ENCODE data around the gene CNR2.

The CNR2 gene

DNA sequence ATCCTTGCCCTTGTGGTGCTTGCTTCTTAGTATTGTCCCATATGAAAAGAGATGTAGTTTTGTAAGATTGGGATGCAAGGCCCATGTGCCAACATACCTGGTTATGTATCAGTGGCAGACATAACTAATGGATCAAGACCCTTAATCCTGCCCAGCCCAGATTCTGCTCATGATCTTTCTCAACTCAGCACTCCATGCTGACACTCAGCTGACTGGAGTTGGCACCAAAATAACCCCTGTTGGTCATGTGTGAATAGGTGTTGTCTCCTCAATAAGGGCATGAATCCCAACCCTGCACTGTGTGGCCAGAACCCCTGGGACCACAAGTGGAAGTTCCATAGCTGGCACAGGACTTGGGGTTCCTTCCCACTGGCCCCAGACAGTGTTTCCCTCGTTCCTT is 13.9 kb upstream of the CNR2 start:
- H3K27ac Mint-ChIP-seq: no peak overlapping the region
- no peaks in the 10 kb centered on the region for H3K9me3 Mint-ChIP-seq
- no peaks in the 10 kb centered on the region for H3K36me3 Mint-ChIP-seq
- ATAC-seq (no peak), DNase-seq (ENCODE audit: low spot score in 2 of 2) (no peak)
- H3K4me3 Mint-ChIP-seq: no peak overlapping the region
- no peaks in the 10 kb centered on the region for H3K4me1 Mint-ChIP-seq

DNA sequence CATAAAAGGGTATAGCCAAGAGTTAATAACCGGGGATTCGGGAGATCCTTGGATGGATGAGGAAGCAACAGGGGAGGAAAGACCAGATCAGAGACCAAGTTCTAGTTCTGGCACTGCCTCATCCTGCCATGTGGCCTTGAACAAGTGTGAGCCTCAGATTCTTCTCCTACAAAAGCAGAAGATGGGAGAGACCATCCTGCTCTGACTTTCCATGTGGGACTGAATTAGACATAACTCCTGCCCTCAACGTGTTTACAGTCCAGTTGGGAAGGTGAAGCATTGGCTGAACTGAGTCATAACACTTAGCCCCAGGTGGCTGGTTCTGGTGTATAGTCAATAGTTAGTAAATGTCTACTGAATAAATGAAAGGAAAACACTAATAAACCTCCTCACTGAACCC is 12.1 kb upstream of the CNR2 start:
- H3K4me1 Mint-ChIP-seq: no peaks in the 10 kb centered on the region
- no peaks in the 10 kb centered on the region for H3K36me3 Mint-ChIP-seq
- no peak overlapping the region for H3K27ac Mint-ChIP-seq
- H3K9me3 Mint-ChIP-seq: no peaks in the 10 kb centered on the region
- no peak for ATAC-seq
- no peak overlapping the region for H3K4me3 Mint-ChIP-seq
- DNase-seq (ENCODE audit: low spot score in 2 of 2): no peak

DNA sequence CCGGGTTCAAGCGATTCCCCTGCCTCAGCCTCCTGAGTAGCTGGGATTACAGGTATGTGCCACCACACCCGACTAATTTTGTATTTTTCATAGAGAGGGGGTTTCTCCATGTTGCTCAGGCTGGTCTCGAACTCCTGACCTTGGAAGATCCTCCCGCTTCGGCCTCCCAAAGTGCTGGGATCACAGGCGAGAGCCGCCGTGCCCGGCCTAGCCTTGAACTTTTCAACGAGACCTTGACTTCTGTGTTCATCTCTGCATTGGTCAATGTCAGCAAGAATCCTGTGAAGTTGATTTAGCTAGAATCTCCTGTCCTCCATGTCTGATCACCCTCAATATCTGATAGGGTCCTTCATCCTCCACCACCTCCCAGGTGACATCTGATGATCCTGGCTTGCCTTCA is 11.4 kb upstream of the CNR2 start:
- no peak for DNase-seq (ENCODE audit: low spot score in 2 of 2)
- Mint-ChIP-seq H3K4me3 (no peak overlapping the region), H3K36me3 (no peaks in the 10 kb centered on the region), H3K9me3 (no peaks in the 10 kb centered on the region), H3K4me1 (no peaks in the 10 kb centered on the region), H3K27ac (no peak overlapping the region)
- no peak for ATAC-seq

DNA sequence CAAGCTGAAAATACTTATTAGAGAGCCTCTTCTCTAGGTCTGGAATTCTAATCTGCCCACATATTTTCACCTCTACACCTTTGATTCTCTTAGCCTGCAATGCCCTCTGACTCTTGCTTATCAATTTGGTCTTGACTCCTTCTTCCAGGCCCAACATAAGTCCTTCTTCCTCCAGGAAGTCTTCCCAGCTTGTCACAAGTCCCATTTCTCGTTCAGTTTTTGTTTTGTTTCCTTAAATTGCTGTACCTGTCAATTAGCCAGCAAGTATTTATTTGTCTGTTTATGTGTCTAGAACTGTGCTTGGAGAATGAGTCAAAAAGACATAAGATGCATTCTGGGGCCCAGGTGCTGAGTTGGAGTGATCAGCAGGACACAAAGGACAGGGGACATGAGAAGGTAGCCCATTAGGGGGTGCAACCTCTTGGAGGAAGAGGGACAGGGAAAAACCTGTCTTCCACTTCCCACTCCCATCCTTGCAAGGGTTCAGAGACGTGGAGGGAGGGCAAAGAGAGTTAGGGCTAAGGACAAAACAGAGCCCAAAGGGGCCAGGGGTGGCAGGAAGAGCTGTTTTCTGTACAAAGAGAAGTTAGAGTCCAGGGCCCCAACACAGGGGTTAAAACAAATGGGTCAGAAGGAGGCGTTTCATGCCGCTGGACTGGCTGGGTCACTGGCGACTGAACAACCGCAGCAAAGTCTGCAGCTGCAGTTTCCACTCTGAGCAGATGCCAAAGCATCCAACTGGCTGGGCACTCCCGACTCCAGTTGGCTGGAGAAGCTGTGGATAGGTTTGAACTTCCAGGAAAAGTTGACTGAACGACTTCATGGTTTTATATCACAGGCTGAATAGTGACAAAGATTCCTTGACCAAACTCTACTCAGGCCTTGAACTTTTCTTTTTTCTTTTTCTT is 10.7 kb upstream of the CNR2 start:
- no peaks in the 10 kb centered on the region for H3K36me3 Mint-ChIP-seq
- H3K9me3 Mint-ChIP-seq: no peaks in the 10 kb centered on the region
- ATAC-seq (no peak), DNase-seq (ENCODE audit: low spot score in 2 of 2) (no peak)
- H3K27ac Mint-ChIP-seq: no peak overlapping the region
- H3K4me3 Mint-ChIP-seq: no peak overlapping the region
- no peaks in the 10 kb centered on the region for H3K4me1 Mint-ChIP-seq

DNA sequence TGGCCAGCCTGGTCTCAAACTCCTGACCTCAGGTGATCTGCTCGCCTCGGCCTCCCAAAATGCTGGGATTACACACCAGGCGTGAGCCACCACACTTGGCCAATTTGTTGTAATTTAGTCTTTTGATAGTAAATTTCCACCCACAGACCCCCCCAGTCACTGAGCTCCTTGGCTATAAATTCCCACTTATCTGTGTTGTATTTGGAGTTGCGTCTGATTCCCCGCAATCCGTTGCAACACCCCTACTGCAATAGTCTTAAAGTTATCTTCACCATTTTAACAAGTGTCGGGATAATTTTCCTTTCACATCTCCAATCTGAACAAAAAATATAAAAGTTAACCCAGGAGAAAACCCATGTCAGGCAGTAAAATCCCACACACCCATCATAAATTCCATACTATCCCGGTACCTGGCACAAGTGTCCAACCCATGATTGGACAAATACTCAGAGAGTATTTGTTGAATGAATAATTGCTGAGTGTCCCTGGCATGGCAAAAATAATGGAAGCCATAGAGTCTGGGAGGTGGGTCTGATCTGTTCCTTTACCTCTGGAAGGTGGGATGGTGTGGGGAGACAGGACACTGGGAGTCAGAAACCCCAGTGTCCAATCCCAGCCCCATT is 9.3 kb upstream of the CNR2 start:
- ATAC-seq (no peak), DNase-seq (ENCODE audit: low spot score in 2 of 2) (no peak)
- Mint-ChIP-seq H3K36me3 (no peaks in the 10 kb centered on the region), H3K9me3 (no peaks in the 10 kb centered on the region), H3K4me1 (no peaks in the 10 kb centered on the region), H3K27ac (no peak overlapping the region), H3K4me3 (no peak overlapping the region)

DNA sequence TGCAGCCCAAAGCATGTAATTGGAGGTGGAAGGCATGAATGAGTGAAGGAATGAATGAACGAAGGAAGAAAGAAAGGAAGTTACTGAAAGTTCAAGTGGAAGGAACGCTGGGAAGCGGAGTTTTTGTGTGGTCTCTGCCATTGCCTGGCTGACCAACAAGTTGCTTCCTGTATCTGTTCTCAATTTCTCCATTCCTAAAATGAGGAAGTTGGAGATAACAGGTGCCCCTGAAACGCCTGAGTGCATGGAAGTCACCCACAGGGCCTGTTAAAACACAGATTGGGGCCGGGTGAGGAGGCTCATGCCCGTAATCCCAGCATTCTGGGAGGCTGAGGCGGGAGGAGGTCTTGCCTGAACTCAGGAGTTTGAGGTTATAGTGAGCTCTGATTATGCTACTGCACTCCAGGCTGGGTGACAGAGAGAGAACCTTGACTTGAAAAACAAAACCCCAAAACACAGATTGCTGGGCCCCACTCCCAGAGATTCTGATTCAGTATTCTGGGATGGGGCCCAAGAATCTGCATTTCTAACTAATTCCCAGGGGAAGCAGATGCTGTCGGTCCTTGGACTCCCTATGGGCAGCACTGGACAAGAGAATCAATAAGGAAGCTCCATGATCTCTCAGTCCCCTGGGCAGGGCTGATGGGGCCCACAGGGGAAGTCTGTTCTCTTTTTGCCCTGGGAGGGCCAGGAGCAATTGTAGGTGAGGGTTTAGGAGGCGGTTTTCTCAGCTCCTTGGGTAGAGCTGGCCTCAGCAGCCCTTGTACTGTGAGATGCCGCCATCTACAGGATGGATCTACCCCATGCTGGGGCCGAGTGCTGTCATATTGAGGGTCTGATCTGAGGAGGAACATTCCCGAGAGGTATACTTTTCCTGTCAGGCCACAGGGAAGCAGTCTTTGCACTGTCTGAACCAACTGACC is 3.3 kb upstream of the CNR2 start:
- peak overlapping the region; percentile 13 for H3K27ac Mint-ChIP-seq
- peak; percentile 93 for ATAC-seq

DNA sequence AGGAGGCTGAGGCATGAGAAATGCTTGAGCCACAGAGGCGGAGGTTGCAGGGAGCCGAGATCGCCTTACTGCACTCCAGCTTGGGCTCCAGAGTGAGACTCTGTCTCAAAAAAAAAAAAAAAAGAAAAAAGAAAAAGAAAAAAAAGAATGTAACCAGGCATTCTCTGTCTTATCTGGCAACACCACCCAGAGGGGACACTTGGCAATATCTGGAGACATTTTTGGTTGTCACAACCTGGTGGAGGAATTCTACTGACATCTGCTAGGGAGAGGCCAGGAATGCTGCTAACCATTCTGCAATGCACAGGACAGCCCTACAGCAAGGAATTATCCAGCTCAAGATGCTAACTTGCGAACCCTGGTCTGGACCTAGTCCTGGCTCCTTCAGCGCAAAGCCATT is 2.3 kb upstream of the CNR2 start:
- no peak for DNase-seq (ENCODE audit: low spot score in 2 of 2)
- no peak for ATAC-seq
- Mint-ChIP-seq H3K9me3 (no peaks in the 10 kb centered on the region), H3K27ac (no peak overlapping the region), H3K4me1 (peaks cover 44% of the 10 kb centered on the region), H3K4me3 (no peak overlapping the region), H3K36me3 (no peaks in the 10 kb centered on the region)

More for the DNA sequence above, 3.3 kb upstream of the CNR2 start:
- H3K9me3 Mint-ChIP-seq: no peaks in the 10 kb centered on the region
- peaks cover 34% of the 10 kb centered on the region for H3K4me1 Mint-ChIP-seq
- no peaks in the 10 kb centered on the region for H3K36me3 Mint-ChIP-seq
- no peak overlapping the region for H3K4me3 Mint-ChIP-seq
- peak; percentile 36 to 74 for DNase-seq (ENCODE audit: low spot score in 2 of 2)

DNA sequence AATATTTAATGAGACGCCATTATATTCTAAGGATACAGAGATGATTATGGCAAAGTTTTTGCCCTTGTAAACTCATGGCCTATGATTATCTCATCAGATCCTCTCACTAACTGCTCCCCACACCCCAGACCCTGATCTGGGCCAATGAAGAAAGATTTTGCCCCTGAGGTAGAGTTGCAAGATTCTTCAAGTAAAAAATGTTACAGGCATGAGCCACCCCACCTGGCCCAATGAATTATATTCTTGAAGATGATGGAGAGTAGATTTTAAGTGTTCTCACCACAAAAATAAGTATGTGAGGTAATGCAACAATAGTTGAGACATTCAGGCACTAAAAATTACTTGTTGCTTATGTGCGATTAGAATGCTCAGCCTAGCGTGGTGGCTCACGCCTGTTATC is 1.8 kb upstream of the CNR2 start:
- no peak overlapping the region for H3K27ac Mint-ChIP-seq
- H3K4me1 Mint-ChIP-seq: peaks cover 49% of the 10 kb centered on the region
- H3K36me3 Mint-ChIP-seq: no peaks in the 10 kb centered on the region
- H3K9me3 Mint-ChIP-seq: no peaks in the 10 kb centered on the region
- H3K4me3 Mint-ChIP-seq: no peak overlapping the region
- ATAC-seq (no peak), DNase-seq (ENCODE audit: low spot score in 2 of 2) (no peak)

DNA sequence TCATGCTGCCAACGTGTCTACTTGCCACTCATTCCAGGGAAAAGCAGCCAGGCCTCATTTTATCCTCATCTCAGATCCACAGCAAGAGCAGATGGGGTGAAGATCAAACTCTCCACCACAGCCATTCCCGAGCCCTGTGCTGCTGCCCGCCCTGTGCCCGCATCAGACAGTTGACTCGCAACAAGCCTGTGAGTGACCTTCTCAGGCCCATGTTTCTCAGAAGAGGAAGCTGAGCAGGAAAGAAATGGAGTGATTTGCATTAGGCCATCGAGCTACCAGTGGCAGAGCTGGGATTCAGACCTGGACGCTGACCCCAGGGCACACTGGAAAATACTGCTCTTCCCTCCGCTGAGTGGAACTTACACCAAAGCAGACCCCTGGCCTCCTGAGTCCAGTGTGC is 1.2 kb downstream of the CNR2 start:
- ATAC-seq (no peak), DNase-seq (ENCODE audit: low spot score in 2 of 2) (no peak)
- Mint-ChIP-seq H3K36me3 (no peaks in the 10 kb centered on the region), H3K27ac (peak overlapping the region; percentile 63), H3K9me3 (no peaks in the 10 kb centered on the region), H3K4me3 (peak overlapping the region; percentile 54), H3K4me1 (peaks cover 62% of the 10 kb centered on the region)

DNA sequence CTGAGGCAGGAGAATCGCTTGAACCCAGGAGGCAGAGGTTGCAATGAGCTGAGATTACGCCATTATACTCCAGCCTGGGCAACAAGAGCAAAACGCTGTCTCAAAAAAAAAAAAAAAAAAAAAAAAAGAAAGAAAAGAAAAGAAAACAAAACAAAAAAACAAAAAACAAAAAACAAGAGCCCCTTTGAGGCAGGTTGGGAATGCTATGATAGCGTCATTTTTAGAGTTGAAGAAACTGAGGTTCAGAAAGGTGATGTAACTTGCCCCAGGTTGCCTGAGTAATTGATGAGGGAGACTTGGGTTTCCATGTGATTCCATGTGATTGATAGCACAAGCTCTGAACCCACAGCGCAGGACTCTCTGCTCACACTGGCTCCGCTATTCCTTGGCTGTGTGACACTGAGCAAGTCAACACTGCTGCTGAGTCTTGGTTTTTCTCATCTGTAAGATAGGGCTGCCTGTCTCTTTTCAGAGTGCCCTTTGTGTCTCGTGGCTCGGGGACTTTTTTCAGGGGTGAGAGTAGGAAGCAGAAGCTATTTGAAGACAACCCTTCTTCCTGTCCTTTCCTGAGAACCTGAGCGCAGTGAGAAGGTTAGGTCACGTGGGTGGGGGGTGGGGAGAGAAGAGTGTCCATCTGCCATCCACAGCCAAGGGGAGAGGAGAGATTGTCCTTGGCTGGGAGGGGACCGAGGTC is 2.5 kb downstream of the CNR2 start:
- H3K27ac Mint-ChIP-seq: peak overlapping the region; percentile 63

DNA sequence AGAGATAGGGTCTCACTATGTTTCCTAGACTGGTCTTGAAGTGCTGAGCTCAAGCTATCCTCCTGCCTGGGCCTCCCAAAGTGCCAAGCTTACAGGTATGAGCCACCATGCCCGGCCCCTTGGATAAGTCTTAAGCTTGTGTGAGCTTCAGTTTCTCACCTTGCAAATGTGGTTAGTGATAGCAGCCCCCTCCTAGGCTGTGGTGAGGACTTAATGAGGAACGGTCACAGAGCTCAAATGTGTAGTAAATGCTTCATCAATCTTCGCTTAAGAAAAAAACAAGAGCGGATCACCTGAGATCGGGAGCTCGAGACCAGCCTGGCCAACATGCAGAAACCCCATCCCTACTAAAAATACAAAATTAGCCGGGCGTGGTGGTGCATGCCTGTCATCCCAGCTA is 3.0 kb downstream of the CNR2 start:
- H3K4me3 Mint-ChIP-seq: peak overlapping the region; percentile 54
- DNase-seq (ENCODE audit: low spot score in 2 of 2) (no peak), ATAC-seq (no peak)
- no peaks in the 10 kb centered on the region for H3K9me3 Mint-ChIP-seq
- H3K36me3 Mint-ChIP-seq: peaks cover 3% of the 10 kb centered on the region
- peaks cover 68% of the 10 kb centered on the region for H3K4me1 Mint-ChIP-seq
- H3K27ac Mint-ChIP-seq: peak overlapping the region; percentile 23

More for the DNA sequence above, 2.5 kb downstream of the CNR2 start:
- DNase-seq (ENCODE audit: low spot score in 2 of 2) (no peak), ATAC-seq (peak; percentile 42)
- Mint-ChIP-seq H3K9me3 (no peaks in the 10 kb centered on the region), H3K36me3 (no peaks in the 10 kb centered on the region), H3K4me3 (peak overlapping the region; percentile 54), H3K4me1 (peaks cover 63% of the 10 kb centered on the region)

DNA sequence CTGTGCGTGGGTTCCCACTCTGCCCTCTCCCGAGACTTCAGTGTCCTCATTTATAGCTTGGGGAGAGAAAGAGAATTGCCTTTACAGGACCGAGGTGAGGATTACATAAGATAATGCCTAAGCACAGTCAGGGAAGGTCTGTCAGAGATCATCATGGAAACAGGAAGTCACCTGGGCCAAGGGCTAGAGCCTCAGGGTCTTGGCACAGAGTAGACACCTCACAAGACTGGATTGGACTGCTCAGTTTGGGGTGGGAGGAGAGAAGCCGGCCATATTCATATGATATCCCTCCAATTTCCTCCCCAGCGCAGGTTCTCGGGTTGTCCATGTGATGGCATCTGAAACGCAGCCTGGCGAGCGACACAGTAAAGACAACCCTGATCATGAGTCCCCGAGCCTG is 3.8 kb downstream of the CNR2 start:
- no peaks in the 10 kb centered on the region for H3K9me3 Mint-ChIP-seq
- H3K4me3 Mint-ChIP-seq: peak overlapping the region; percentile 54
- peaks cover 11% of the 10 kb centered on the region for H3K36me3 Mint-ChIP-seq
- ATAC-seq (no peak), DNase-seq (ENCODE audit: low spot score in 2 of 2) (no peak)
- H3K27ac Mint-ChIP-seq: peak overlapping the region; percentile 56
- peaks cover 76% of the 10 kb centered on the region for H3K4me1 Mint-ChIP-seq

DNA sequence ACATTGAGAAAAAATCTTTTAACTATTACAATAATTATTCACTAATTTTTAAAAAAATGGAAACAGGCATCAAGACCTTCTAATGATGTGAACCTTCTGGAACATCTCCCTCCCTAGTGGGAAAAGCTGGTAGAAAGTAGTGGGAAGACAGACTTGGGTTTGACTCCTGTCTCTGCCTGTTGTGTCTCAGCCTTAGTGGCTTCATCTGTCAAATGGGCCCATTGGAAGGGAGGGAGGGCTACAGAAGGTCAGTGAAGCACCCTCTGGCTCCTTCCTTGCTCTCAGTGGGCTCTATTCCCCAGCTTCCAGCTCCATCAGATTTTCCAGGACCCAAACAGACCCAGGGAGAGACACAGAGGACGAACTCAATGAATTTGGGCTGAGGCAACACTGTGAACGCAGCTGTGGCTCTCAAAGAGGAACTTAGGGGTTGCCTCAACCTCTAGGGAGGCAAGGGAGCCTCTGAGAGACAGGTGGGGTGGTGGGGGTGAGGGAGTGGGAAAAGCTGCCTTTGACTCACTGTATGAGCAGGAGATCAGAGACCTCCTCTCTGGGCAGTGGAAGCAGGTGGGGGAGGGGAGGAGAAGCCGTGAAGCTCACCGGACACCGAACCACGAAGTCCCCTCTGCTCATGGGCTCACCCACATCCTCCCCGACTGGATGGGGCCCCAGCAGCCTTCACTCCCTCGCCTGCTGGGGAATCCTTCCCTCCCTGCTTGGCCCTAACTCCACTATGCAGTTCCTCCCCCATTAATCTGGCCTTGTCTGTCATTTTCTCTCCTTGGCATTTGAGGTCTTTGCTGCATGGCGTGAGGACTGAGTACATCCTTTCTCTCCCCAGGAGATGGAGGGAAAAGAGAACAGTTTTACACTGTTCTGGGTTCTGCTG is 4.5 kb downstream of the CNR2 start:
- peak overlapping the region; percentile 56 for H3K27ac Mint-ChIP-seq
- ATAC-seq: no peak
- H3K36me3 Mint-ChIP-seq: peaks cover 16% of the 10 kb centered on the region
- no peak for DNase-seq (ENCODE audit: low spot score in 2 of 2)
- H3K4me1 Mint-ChIP-seq: peaks cover 74% of the 10 kb centered on the region
- H3K9me3 Mint-ChIP-seq: no peaks in the 10 kb centered on the region
- peak overlapping the region; percentile 54 for H3K4me3 Mint-ChIP-seq

DNA sequence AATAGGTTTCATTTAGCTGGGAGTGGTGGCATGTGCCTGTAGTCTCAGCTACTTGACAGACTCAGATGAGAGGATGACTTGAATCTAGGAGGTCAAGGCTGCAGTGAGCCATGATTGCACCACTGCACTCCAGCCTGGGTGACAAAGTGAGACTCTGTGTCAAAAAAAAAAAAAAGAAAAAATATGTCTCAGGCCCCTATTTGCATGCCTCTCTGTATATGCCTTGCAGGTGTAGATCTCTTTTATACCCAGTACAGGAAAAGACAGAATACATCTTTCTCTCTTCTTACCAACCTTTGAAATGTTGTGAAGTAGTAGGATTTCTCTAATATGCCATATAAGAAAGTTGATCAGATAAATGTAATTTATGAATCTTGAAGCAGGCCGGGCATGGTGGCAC is 6.4 kb downstream of the CNR2 start:
- Mint-ChIP-seq H3K36me3 (peaks cover 16% of the 10 kb centered on the region), H3K27ac (no peak overlapping the region), H3K4me1 (peaks cover 55% of the 10 kb centered on the region), H3K4me3 (no peak overlapping the region), H3K9me3 (no peaks in the 10 kb centered on the region)
- ATAC-seq (no peak), DNase-seq (ENCODE audit: low spot score in 2 of 2) (no peak)
